Measurements from ENCODE around the gene SIDT1. TPM values are rescaled to one million over a fixed set of nuclear protein-coding genes. Genes with fewer than 3 reads are reported as not detected.

The SIDT1 gene
- total RNA-seq, 1 experiment from 2014 or later: not detected

GRCh38 chr3:113507501-113508067, 24.8 kb upstream of the SIDT1 start:
- Histone ChIP-seq H3K9ac (ENCODE audit: extremely low read depth, insufficient read length, low read length) (no peak overlapping the region), H4K20me1 (ENCODE audit: control insufficient read depth, insufficient read depth, insufficient read length) (no peaks in the 10 kb centered on the region), H3K79me2 (ENCODE audit: insufficient read depth, low read length) (no peaks in the 10 kb centered on the region), H4K91ac (ENCODE audit: insufficient read length, low read depth, low read length) (no peak overlapping the region), H4K8ac (replicated peaks; ENCODE audit: insufficient read length, low read depth, low read length) (no peak overlapping the region), H3K4me1 (ENCODE audit: insufficient read depth, low read length) (no peaks in the 10 kb centered on the region), H2BK20ac (ENCODE audit: low read depth, low read length, poor library complexity, severe bottlenecking) (no peak overlapping the region), H2AK5ac (ENCODE audit: insufficient read length, low read length) (no peak overlapping the region), H3K23ac (ENCODE audit: insufficient read length, low read depth, low read length) (no peak overlapping the region), H3T11ph (ENCODE audit: low read length) (no peak overlapping the region), H2AFZ (ENCODE audit: low read length) (no peak overlapping the region), H3K4ac (ENCODE audit: low read depth, low read length) (no peak overlapping the region), H2BK15ac (ENCODE audit: low read depth, low read length) (no peak overlapping the region), H3K79me1 (ENCODE audit: insufficient read depth, low read depth, low read length, poor library complexity, severe bottlenecking) (no peaks in the 10 kb centered on the region), H2BK120ac (ENCODE audit: low read depth, low read length, poor library complexity, severe bottlenecking) (no peak overlapping the region), H3K56ac (ENCODE audit: insufficient read length, low read depth, low read length) (no peak overlapping the region), H3K18ac (ENCODE audit: insufficient read length, low read depth, low read length) (no peak overlapping the region), H3K14ac (ENCODE audit: insufficient read depth, low read length) (no peak overlapping the region), H3K23me2 (ENCODE audit: insufficient read length, low read depth, low read length, poor library complexity, severe bottlenecking) (no peaks in the 10 kb centered on the region), H3K9me3 (ENCODE audit: control insufficient read depth, low read depth, low read length) (no peaks in the 10 kb centered on the region), H3K27me3 (ENCODE audit: insufficient read depth, low read length) (no peaks in the 10 kb centered on the region), H3K4me2 (ENCODE audit: insufficient read depth, insufficient read length, low read length) (no peak overlapping the region), H2BK12ac (ENCODE audit: insufficient read length, low read depth, low read length) (no peak overlapping the region), H2BK5ac (ENCODE audit: insufficient read length, low read length) (no peak overlapping the region), H3K27ac (ENCODE audit: insufficient read length, low read depth, low read length) (no peak overlapping the region), H4K5ac (ENCODE audit: insufficient read length, low read depth, low read length) (no peak overlapping the region)
- TF ChIP-seq CTCF (conservative IDR thresholded peaks at IDR 0.05): no peak
- Mint-ChIP-seq H3K4me3 (no peak overlapping the region), H3K9me3 (peaks cover 0 to 7% of the 10 kb centered on the region in 2 experiments; a peak in 1 of 5 replicates), H3K36me3 (ENCODE audit: insufficient read depth in 1 of 3, low read depth in 3 of 3) (peaks cover 0 to 7% (median 6%) of the 10 kb centered on the region in 3 experiments; a peak in 4 of 7 replicates), H3K27ac (no peak overlapping the region), H3K27me3 (ENCODE audit: low read depth) (no peaks in the 10 kb centered on the region), H3K4me1 (no peaks in the 10 kb centered on the region)
- no peak for DNase-seq
- WGBS (ENCODE audit: extremely low coverage, insufficient read length, low lambda C conversion rate): no CpG with 5 or more reads among the region's 4 CpGs

Data from H9 (cell line).